Keratinocyte (primary cell): ENCODE results near the gene CHN2. TPM values are rescaled to one million over a fixed set of nuclear protein-coding genes. Genes with fewer than 3 reads are reported as not detected.

Experiments used
- DNase-seq: peaks from one replicate; pipeline ENCODE4 v3.0.0-alpha.2; 2011; ENCODE audit warnings: low read depth, missing footprints, low spot score
- FAIRE-seq: peaks from 2 replicates; lab custom pipeline; 2011; peaks lifted over from hg19 to GRCh38; lab: Jason Lieb, UNC
- H2AFZ ChIP-seq: 2 replicates; pipeline ENCODE4 v1.6.0; 2012; ENCODE audit warnings: low read length, control low read depth, inconsistent platforms; ENCODE audit not compliant: control insufficient read depth
- H3K27ac ChIP-seq: 2 replicates; pipeline ENCODE4 v1.5.1; 2011; ENCODE audit warnings: low read length; ENCODE audit not compliant: control insufficient read depth, insufficient read depth
- H3K27me3 ChIP-seq: 3 replicates; pipeline ENCODE4 v1.6.0; 2011; ENCODE audit warnings: low read length; ENCODE audit not compliant: control insufficient read depth, insufficient read depth; ENCODE audit errors: extremely low read depth
- H3K36me3 ChIP-seq, 2 experiments: 2 replicates in 1 of 2; 3 replicates in 1 of 2; pipeline ENCODE4 v1.5.1; 2011; ENCODE audit warnings: low read length in 2 of 2, mild to moderate bottlenecking in 1 of 2; ENCODE audit not compliant: control insufficient read depth in 2 of 2, insufficient read depth in 2 of 2; ENCODE audit errors: extremely low read depth in 1 of 2
- H3K4me1 ChIP-seq: 3 replicates; pipeline ENCODE4 v1.5.1; 2011; ENCODE audit warnings: low read length; ENCODE audit not compliant: control insufficient read depth, insufficient read depth; ENCODE audit errors: extremely low read depth
- H3K4me2 ChIP-seq: 3 replicates; pipeline ENCODE4 v1.6.0; 2011; ENCODE audit warnings: low read depth, low read length; ENCODE audit not compliant: control insufficient read depth, insufficient read depth; ENCODE audit errors: extremely low read depth
- H3K4me3 ChIP-seq, 3 experiments: fragments of 200-600 bp in 1 of 3; sonication (generic) in 1 of 3; 2 replicates in 2 of 3; 3 replicates in 1 of 3; pipeline ENCODE4 v1.5.1; 2011 to 2016; ENCODE audit warnings: low read length in 3 of 3, mild to moderate bottlenecking in 3 of 3, control low read depth in 2 of 3, inconsistent platforms in 1 of 3, low read depth in 1 of 3, mixed read lengths in 1 of 3, mixed run types in 1 of 3, moderate library complexity in 1 of 3; ENCODE audit not compliant: control insufficient read depth in 2 of 3, insufficient read depth in 2 of 3; ENCODE audit errors: extremely low read depth in 1 of 3
- H3K79me2 ChIP-seq: 2 replicates; pipeline ENCODE4 v1.6.0; 2012; ENCODE audit warnings: low read length; ENCODE audit not compliant: control insufficient read depth, insufficient read depth
- H3K9ac ChIP-seq: 3 replicates; pipeline ENCODE4 v1.6.0; 2011; ENCODE audit warnings: low read length; ENCODE audit not compliant: control insufficient read depth, insufficient read depth; ENCODE audit errors: extremely low read depth
- H3K9me1 ChIP-seq: 3 replicates; pipeline ENCODE4 v1.6.0; 2011; ENCODE audit warnings: low read length; ENCODE audit not compliant: control insufficient read depth, insufficient read depth; ENCODE audit errors: extremely low read depth
- H3K9me3 ChIP-seq: 2 replicates; pipeline ENCODE4 v1.5.1; 2012; ENCODE audit warnings: low read depth, low read length; ENCODE audit not compliant: control insufficient read depth
- H4K20me1 ChIP-seq: 3 replicates; pipeline ENCODE4 v1.6.0; 2011; ENCODE audit warnings: low read length; ENCODE audit not compliant: control insufficient read depth, insufficient read depth; ENCODE audit errors: extremely low read depth
- CTCF ChIP-seq, 3 experiments: IDR thresholded peaks in 1 of 3; conservative IDR thresholded peaks in 1 of 3; optimal IDR thresholded peaks in 1 of 3; 2 replicates in 2 of 3; 3 replicates in 1 of 3; pipeline versions ENCODE3 to v1.5.1; 2011; ENCODE audit warnings: low read length in 3 of 3, mild to moderate bottlenecking in 3 of 3, moderate library complexity in 2 of 3, control low read depth in 1 of 3, inconsistent platforms in 1 of 3; ENCODE audit not compliant: insufficient read depth in 2 of 3; ENCODE audit errors: extremely low read depth in 1 of 3
- EZH2 ChIP-seq: IDR thresholded peaks from one replicate; pipeline ENCODE4 v1.6.1; 2012; ENCODE audit warnings: inconsistent platforms, mild to moderate bottlenecking, low read length, moderate library complexity
- dilution Hi-C: fragments of 300-500 bp; cut with MboI; formaldehyde crosslinking; loops from one replicate; pipeline ENCODE4 v1.7.0; 2020; ENCODE audit warnings: low sequenced_read_pairs; ENCODE audit not compliant: extremely low pct_ligation_motif_present
- polyA plus RNA-seq, 5 experiments: library from polyadenylated mRNA; depleted of rRNA in 3 of 5; stranded (reverse) in 3 of 5; stranded (forward) in 1 of 5; unstranded in 1 of 5; fragments of >200 nt; gene quantifications; 1 replicate in 1 of 5; 2 replicates in 3 of 5; 3 replicates in 1 of 5; pipeline versions ENCODE4 v1.2.1 to v1.2.3, GENCODE V29; 2011 to 2012; ENCODE audit warnings: missing spikeins in 2 of 5, low read depth in 1 of 5, low replicate concordance in 1 of 5

CHN2 gene
- polyA plus RNA-seq, 1 donor (not counting 4 experiments of a cell fraction or from before 2014, with no cell fraction given) = 1.8 TPM

DNA sequence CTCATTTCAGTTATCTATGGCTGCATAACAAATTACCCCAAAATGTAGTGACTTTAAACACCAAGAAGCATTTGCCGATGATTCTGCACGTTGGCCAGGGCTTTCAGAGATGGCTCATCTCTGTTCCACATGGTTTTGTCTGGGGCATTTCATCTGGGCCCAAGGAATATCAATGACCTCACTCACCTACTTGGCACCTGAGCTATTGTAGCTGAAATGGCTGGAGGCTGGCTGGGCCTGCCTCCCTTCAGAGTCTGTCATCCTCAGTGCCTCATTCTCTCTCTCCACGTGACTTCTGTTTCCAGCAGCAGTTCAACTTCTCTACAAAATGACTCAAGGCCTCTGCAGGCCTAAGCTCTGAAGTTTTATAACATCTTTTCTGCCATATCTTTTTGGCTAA is 249.7 kb downstream of the CHN2 start:
- Histone ChIP-seq H3K4me2 (no peak overlapping the region), H3K4me3 (no peak overlapping the region), H2AFZ (no peak overlapping the region), H3K9me3 (no peaks in the 10 kb centered on the region), H3K27ac (no peak overlapping the region), H3K9ac (no peak overlapping the region), H3K4me1 (peaks cover 15% of the 10 kb centered on the region), H4K20me1 (no peaks in the 10 kb centered on the region), H3K79me2 (no peaks in the 10 kb centered on the region), H3K9me1 (no peaks in the 10 kb centered on the region), H3K27me3 (no peaks in the 10 kb centered on the region), H3K36me3 (no peaks in the 10 kb centered on the region)
- FAIRE-seq (peak; percentile 5), DNase-seq (no peak)
- dilution Hi-C loops = no loop called here
- TF ChIP-seq EZH2 = no peak
- TF ChIP-seq CTCF (optimal IDR thresholded peaks at IDR 0.05 in 1 of 3, IDR thresholded peaks at IDR 0.05 in 1 of 3, conservative IDR thresholded peaks at IDR 0.05 in 1 of 3; ENCODE audit: extremely low read depth in 1 of 3, insufficient read depth in 2 of 3, low read length in 3 of 3) = no peak

GRCh38 chr7:29445736-29446135 is 251.2 kb downstream of the CHN2 start:
- Histone ChIP-seq H3K9me3 (no peaks in the 10 kb centered on the region), H3K36me3 (no peaks in the 10 kb centered on the region), H3K9me1 (no peaks in the 10 kb centered on the region), H3K79me2 (no peaks in the 10 kb centered on the region), H3K4me2 (no peak overlapping the region), H3K27ac (no peak overlapping the region), H2AFZ (no peak overlapping the region), H3K4me1 (peaks cover 15% of the 10 kb centered on the region), H4K20me1 (no peaks in the 10 kb centered on the region), H3K4me3 (no peak overlapping the region), H3K9ac (no peak overlapping the region), H3K27me3 (no peaks in the 10 kb centered on the region)
- TF ChIP-seq CTCF (optimal IDR thresholded peaks at IDR 0.05 in 1 of 3, IDR thresholded peaks at IDR 0.05 in 1 of 3, conservative IDR thresholded peaks at IDR 0.05 in 1 of 3; ENCODE audit: extremely low read depth in 1 of 3, insufficient read depth in 2 of 3, low read length in 3 of 3) (no peak), EZH2 (no peak)
- dilution Hi-C loops = no loop called here
- DNase-seq = no peak
- no peak for FAIRE-seq
